HG02623 (cell line): ENCODE measurements around the gene FOXP1.
"Not testable (repeated sequence)": the region's sequence is repeated elsewhere in the genome, so short reads cannot be mapped to it uniquely, and the experiment has no call there.

ENCODE experiments used
- ATAC-seq: cut with Tn5 transposase; IDR thresholded peaks from one replicate; pipeline ENCODE4 v1.9.1; 2021; ENCODE audit warnings: moderate library complexity; ENCODE audit not compliant: unreplicated experiment

Gene FOXP1

DNA sequence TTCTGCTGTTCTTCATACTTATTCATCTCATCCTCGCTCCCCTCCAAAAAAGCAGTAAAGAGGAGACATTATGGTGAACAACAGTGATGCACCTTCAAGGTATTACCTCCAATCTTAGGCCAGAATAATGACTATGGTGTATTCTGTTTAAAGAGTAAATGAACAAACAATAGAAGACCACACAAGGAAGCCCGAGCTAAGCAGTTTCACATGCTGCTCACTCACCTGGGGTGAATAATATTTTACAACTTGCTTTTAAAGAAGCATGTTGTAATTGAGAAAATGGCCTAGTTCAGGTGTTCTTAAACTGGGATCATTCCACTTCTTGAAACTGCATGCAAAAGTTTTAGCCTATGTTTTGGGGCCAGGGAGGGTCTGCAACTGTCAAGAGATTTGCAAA lies 581.2 kb downstream of the FOXP1 start:
- ATAC-seq = no peak

DNA sequence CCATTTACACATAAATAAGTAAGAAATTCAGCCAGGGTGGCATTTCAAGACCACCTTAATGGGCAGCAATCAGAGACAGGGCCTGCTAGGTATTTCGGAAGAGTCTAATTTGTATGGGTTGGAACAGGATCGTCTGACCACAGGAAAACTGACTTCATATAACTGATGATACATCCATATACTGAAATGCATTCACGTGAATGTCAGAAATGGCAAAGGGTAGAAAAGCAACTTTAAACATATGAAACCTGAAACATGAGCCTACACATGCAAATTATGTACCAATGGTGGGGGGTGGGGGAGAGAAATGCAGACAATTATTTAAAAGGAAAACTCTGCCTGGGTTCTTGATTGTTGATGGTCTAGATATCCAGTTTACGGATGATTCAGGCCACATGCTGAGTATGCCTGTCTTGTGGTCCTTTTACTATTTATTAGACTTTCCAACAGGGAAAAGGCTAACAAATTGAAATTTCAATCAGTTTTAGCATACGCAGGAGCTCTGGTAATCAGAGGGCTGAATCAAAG lies 582.2 kb downstream of the FOXP1 start:
- ATAC-seq = no peak

GRCh38 chr3:71000483-71000882 lies 583.0 kb downstream of the FOXP1 start:
- ATAC-seq = no peak

- no peak for ATAC-seq
Observed at GRCh38 chr3:70999730-71000129, 583.8 kb downstream of the FOXP1 start.

GRCh38 chr3:70996082-70996481 lies 587.4 kb downstream of the FOXP1 start:
- ATAC-seq = no peak

DNA sequence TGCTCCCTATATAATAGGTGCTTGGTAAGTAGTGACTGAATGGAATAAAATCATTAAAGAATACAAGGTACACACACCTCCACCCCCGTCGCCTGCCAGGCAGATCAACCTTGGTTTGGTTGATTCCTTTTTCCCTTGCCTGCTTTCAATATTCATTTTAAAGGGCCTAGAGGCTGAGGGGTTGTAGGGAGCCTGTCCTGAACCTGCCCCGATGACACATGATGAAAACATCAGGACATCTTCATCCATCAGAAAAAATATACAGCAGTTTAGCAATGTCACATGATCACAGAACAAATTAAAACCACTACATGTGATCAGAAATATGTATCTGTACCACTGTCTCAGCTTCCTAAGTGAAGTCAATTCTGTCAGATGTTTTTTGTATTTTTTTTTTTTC lies 588.9 kb downstream of the FOXP1 start:
- no peak for ATAC-seq

DNA sequence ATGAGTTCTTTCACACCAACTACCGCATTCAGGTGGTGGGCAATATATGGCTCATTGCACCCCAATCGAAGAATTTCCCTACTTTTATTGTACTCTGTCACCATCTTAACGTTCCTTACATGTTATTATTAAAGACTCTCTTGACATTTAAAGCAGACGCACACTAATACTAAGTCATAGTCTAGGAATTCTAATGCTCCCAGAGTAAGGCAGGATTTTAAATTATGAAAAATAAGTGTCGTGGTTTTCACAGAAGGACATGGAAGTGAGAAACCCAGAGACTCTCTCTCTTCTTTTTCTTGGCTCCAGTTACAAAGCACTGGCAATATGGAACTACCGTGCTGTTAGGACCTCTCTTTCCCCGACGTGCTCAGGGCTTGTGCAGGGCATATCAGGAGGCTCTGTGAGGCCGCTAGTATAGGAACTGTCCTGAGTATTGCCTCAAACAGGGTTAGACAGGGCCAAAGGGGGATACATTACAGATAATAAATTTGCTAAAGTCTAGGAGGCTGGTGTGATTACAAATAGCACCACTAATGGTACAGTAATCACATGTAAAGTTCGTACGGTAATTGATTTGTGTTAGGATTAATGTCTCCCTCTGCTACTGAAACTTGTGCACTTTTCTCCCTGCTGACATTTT lies 590.8 kb downstream of the FOXP1 start:
- ATAC-seq = no peak

GRCh38 chr3:70992131-70992530 lies 591.4 kb downstream of the FOXP1 start:
- ATAC-seq = no peak

DNA sequence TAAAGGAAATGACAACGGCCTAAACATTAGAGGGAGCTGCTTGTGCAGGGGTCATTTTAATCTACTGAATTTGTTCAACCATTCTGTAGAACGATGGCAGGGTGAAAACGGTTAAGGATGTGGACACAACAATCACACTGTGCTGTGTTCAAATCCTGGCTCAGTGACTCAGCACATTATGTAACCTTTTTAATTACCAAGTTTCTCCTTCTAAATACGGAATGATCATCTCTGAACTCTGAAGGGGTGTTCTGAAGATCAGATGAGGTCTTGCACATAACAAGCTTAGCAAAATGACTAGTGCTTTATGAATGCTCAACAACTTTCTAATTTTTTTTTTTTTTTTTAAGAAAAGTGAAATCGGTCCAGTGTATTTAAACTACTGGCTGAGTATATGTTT lies 592.8 kb downstream of the FOXP1 start:
- ATAC-seq = no peak

- no peak for ATAC-seq
Observed at GRCh38 chr3:70990185-70990584, 593.3 kb downstream of the FOXP1 start.

DNA sequence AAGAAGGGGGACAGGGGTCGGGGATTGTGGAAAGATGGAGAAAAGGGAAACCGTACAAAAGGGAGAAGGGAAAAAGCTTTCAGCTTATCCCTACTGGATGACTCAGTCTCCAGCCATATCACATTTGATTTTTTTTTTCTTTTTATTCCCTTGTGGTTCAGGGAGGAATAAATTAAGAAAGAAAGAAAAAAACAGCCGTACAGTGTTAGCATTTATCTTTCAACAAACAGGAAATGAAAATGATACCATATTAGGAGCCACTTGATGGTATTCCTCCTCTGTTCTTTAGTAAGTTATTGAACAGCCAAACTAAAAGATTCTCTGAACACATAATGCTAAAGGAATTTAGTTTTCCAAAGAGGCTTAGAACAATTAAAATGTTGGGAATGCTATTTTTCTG lies 594.4 kb downstream of the FOXP1 start:
- no peak for ATAC-seq

- ATAC-seq = no peak
Observed at GRCh38 chr3:70988111-70988510, 595.4 kb downstream of the FOXP1 start.

DNA sequence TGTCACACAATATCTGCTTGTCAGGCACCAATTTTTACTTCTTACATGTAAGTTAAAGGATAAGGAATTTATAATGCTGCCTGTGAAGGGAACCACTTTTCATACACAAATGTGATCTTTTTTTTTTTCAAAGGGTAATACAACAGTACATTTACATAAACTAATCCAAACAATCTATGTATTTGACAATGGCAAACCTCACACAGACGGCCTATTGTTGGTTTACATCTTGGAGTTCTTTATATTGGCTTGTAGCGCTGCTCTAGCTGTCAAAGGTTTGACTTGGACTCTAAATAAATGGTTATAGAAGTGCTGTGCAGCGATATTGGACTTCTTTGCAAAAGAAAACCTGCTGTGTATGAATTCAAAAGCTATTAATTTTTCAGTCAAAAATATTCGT lies 598.0 kb downstream of the FOXP1 start:
- no peak for ATAC-seq

DNA sequence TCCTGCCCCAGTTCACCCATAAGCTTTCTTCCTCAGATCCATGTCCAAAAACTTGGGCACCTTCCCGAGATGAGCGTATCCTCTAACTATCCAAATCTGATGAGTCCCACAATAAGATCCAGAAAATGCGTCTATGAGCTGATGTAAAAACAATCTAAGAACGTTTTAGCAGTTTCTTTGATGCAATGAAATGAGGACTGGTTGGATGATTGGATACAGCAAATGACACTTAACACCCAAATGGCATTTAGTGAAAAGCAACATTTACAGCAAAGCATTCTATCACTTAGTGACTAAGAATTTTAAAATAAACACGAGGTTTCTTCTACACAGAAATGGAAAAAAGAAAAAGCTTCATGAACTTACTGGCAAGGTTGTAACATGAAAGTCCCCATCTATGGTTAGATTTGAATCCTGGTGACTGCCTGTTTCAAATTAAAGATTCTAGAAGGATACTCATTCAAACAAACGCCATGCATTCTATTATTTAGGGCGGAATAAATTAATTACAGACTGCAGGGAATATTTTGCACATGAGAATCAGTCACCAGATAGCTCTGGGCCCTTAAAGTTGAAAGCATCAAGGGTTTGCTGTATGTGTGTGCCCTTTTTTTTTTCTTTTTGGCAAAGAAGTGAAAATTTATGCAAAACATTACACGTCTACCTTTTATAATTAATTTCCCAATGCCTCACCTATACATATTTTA lies 598.6 kb downstream of the FOXP1 start:
- no peak for ATAC-seq

DNA sequence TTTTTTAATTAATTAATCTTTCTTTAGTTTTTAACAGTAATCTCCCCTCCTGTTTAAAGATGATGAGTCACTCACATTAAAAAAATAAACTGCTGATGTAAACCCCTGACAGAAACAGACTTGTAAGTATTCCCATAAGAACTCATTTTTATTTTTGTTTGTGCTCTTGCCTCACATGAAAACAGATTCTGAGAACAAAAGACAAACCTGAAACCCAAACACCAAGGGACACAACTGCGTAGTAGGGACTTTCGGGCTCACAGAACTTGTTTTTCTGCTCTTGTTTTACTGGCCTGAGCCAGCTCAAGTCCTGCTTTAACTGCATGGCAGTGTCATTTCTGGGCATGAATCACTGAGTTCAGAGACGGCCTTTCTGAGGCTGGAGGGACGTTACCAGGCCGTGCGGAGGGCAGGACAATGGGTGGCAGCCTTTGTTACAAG lies 600.8 kb downstream of the FOXP1 start:
- peak; percentile 63 for ATAC-seq

GRCh38 chr3:70982284-70982683 lies 601.2 kb downstream of the FOXP1 start:
- no peak for ATAC-seq

GRCh38 chr3:70981231-70981880 lies 602.2 kb downstream of the FOXP1 start:
- no peak for ATAC-seq

DNA sequence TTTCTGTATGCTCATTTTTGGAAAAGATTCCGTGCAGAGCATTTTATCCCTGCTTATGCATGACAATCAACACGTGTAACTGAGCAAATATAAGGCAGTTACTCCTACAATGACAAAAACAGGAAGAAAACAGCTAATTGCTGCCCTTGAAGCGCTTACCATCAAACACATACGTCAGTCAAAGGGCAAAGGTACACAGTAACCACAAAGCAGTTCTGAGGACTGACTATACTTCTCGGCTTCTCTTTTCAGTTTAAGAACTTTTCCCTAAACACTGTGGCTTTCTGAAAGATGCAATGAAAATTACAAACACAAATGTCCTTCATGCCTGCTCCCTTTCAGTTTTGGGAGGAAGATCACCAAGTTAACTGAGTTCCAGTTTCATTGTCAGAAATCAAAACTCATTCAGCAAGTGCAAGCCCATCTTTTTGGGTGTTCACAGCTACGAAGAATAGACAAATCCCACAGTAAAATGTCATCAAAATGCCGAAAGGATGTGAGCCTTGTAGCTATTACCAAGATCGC lies 602.8 kb downstream of the FOXP1 start:
- ATAC-seq = no peak

DNA sequence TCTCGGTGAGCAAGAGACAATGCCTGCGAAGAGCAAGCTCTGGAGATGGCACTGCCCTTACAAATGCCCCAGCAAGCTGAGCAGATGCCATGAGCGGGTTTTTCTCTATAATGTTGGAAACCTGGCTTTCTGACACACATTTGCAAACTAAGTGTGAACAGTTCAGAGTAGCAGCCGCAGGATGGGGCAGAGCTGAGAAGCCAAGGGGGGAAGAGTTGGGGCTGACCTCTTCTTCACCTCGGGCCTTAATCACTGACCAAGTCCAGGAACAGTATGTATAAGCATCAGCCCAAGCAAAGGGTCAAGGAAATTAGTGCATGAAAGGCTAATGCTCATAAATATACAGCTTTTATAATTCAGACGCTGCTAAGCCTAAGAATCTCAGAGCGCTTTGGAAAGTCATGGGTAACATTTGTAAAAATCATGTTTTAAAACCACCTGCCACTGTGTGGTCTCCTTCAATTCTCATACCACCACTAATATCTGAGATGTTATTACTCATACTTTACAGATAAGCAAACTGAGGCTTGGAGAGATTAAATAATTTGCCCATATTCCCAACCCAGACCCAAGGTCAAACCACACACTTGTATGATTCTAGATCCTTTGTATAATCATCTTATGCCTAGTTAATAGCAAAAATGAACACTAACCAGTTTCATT lies 603.4 kb downstream of the FOXP1 start:
- no peak for ATAC-seq

GRCh38 chr3:70977712-70978111 lies 605.8 kb downstream of the FOXP1 start:
- no peak for ATAC-seq

GRCh38 chr3:70975981-70976380 lies 607.5 kb downstream of the FOXP1 start:
- not testable (repeated sequence) for ATAC-seq
